Measurements from ENCODE around the gene S1PR1.

- TF ChIP-seq CTCF (IDR thresholded peaks at IDR 0.05) (no peak), EP300 (IDR thresholded peaks at IDR 0.05) (no peak)
Measured at GRCh38 chr1:101250656-101251272, 13.9 kb downstream of the S1PR1 start.

Data from suprapubic skin (tissue), 3 donors.